LNCAP (cell line): Measurements from ENCODE around the gene ECI1.

Experiments used
- CTCF ChIP-seq: fragments of 450-650 bp; IDR thresholded peaks from 2 replicates; pipeline ENCODE4 v1.5.1; 2017; ENCODE audit warnings: mild to moderate bottlenecking

ECI1 gene

GRCh38 chr16:2284001-2284770 lies 32.8 kb upstream of the ECI1 start:
- no peak for TF ChIP-seq CTCF

GRCh38 chr16:2282866-2283555 lies 31.6 kb upstream of the ECI1 start:
- no peak for TF ChIP-seq CTCF

GRCh38 chr16:2282262-2282661 lies 30.9 kb upstream of the ECI1 start:
- no peak for TF ChIP-seq CTCF

GRCh38 chr16:2280981-2281542 lies 29.7 kb upstream of the ECI1 start:
- TF ChIP-seq CTCF = no peak

GRCh38 chr16:2280461-2280860 lies 29.1 kb upstream of the ECI1 start:
- no peak for TF ChIP-seq CTCF

GRCh38 chr16:2278956-2279800 lies 27.8 kb upstream of the ECI1 start:
- TF ChIP-seq CTCF = no peak

GRCh38 chr16:2278272-2278608 lies 26.9 kb upstream of the ECI1 start:
- TF ChIP-seq CTCF = no peak
